OCI-LY7 (cell line): Measurements from ENCODE around the gene CACNA1D. TPM values are rescaled to one million over a fixed set of nuclear protein-coding genes. Genes with fewer than 3 reads are reported as not detected.

Experiments used
- BruUV-seq: library from RNA; stranded (reverse); fragments of 400-500 nt; replicated peaks from 2 replicates; lab custom pipeline; 2021; lab: Mats Ljungman, UMichigan
- CTCF ChIA-PET: fragments of 300-600 bp; sonication (Branson Sonifier 250); formaldehyde crosslinking; loops from one replicate; lab custom pipeline; 2022; ENCODE audit warnings: antibody characterized with exemption; ENCODE audit not compliant: unreplicated experiment; lab: Charles Lee
- POLR2A ChIA-PET: fragments of 300-600 bp; sonication (Branson Sonifier 250); formaldehyde crosslinking; loops from one replicate; lab custom pipeline; 2022; ENCODE audit warnings: antibody characterized with exemption; lab: Charles Lee
- DNase-seq: peaks from one replicate; pipeline ENCODE4 v3.0.0-alpha.2; 2015; ENCODE audit warnings: low spot score
- H2AFZ ChIP-seq: fragments of 200-600 bp; sonication (generic), shearing (Covaris generic); 2 replicates; pipeline ENCODE4 v1.6.1; 2014; ENCODE audit warnings: mild to moderate bottlenecking, antibody characterized with exemption, low read length, moderate library complexity
- H3K27ac ChIP-seq: fragments of 200-600 bp; sonication (generic); 2 replicates; pipeline ENCODE4 v1.5.1; 2014; ENCODE audit warnings: mixed run types, low read depth, mild to moderate bottlenecking, moderate library complexity, low read length, inconsistent platforms; ENCODE audit not compliant: poor library complexity, severe bottlenecking
- H3K36me3 ChIP-seq: fragments of 200-600 bp; sonication (generic); 2 replicates; pipeline ENCODE4 v1.6.1; 2014; ENCODE audit warnings: mild to moderate bottlenecking, antibody characterized with exemption, low read length, moderate library complexity, mixed read lengths; ENCODE audit not compliant: insufficient read depth
- H3K4me1 ChIP-seq: fragments of 200-600 bp; sonication (generic); 2 replicates; pipeline ENCODE4 v1.5.1; 2014; ENCODE audit warnings: mild to moderate bottlenecking, low read length; ENCODE audit not compliant: insufficient read depth, poor library complexity, severe bottlenecking
- H3K4me2 ChIP-seq: fragments of 200-600 bp; sonication (generic); 2 replicates; pipeline ENCODE4 v1.6.1; 2014; ENCODE audit warnings: mild to moderate bottlenecking, low read length
- H3K4me3 ChIP-seq: fragments of 200-600 bp; sonication (generic); 2 replicates; pipeline ENCODE4 v1.5.1; 2014; ENCODE audit warnings: mild to moderate bottlenecking, low read depth, low read length; ENCODE audit not compliant: poor library complexity, severe bottlenecking
- H3K79me2 ChIP-seq: fragments of 200-600 bp; sonication (generic); 2 replicates; pipeline ENCODE4 v1.6.1; 2016; ENCODE audit warnings: low read depth, mild to moderate bottlenecking, low read length, moderate library complexity, mixed read lengths; ENCODE audit not compliant: insufficient read depth
- H3K9me2 ChIP-seq: fragments of 200-600 bp; sonication (generic); 2 replicates; pipeline ENCODE4 v1.6.1; 2016; ENCODE audit warnings: mild to moderate bottlenecking, low read length, mixed read lengths; ENCODE audit not compliant: insufficient read depth
- H3K9me3 ChIP-seq: fragments of 200-600 bp; sonication (generic); 2 replicates; pipeline ENCODE4 v1.6.1; 2014; ENCODE audit warnings: mild to moderate bottlenecking, mixed run types, low read length, mixed read lengths
- H4K20me1 ChIP-seq: fragments of 200-600 bp; sonication (generic); 2 replicates; pipeline ENCODE4 v1.6.1; 2014; ENCODE audit warnings: mild to moderate bottlenecking, antibody characterized with exemption, low read length, moderate library complexity, mixed read lengths; ENCODE audit not compliant: insufficient read depth
- EZH2phosphoT487 ChIP-seq: fragments of 200-600 bp; sonication (generic); IDR thresholded peaks from 2 replicates; pipeline ENCODE4 v1.6.1; 2018; ENCODE audit warnings: low read depth, borderline replicate concordance, mild to moderate bottlenecking, mixed run types, antibody characterized with exemption, low read length, moderate library complexity, mixed read lengths
- intact Hi-C: fragments of 100-400 bp; cut with micrococcal nuclease; formaldehyde crosslinking; loops from one replicate; pipeline ENCODE4 v1.10.0; 2022; ENCODE audit not compliant: unreplicated experiment
- total RNA-seq, 2 experiments: library from RNA; depleted of rRNA in 1 of 2; stranded (reverse); fragments of >200 nt in 1 of 2; shearing (Covaris generic) in 1 of 2; gene quantifications; 2 replicates each; pipeline ENCODE4 v1.2.3, GENCODE V29; 2014 to 2022
- TF ChIP-seq, protein P1 (sequence below): fragments of 200-600 bp; sonication (generic); conservative IDR thresholded peaks from 2 replicates; pipeline ENCODE4 v1.5.1; 2014; ENCODE audit warnings: mild to moderate bottlenecking, antibody characterized with exemption, low read length, moderate library complexity, mixed read lengths

The CACNA1D gene
- total RNA-seq, 2 experiments from 2014 or later = 0.42 TPM; not detected in 1

GRCh38 chr3:53689681-53690080, 195.3 kb downstream of the CACNA1D start:
- H3K36me3 ChIP-seq = no peaks in the 10 kb centered on the region
- no peak overlapping the region for H2AFZ ChIP-seq
- TF ChIP-seq EZH2phosphoT487 = no peak
- TF ChIP-seq, protein P1, sequence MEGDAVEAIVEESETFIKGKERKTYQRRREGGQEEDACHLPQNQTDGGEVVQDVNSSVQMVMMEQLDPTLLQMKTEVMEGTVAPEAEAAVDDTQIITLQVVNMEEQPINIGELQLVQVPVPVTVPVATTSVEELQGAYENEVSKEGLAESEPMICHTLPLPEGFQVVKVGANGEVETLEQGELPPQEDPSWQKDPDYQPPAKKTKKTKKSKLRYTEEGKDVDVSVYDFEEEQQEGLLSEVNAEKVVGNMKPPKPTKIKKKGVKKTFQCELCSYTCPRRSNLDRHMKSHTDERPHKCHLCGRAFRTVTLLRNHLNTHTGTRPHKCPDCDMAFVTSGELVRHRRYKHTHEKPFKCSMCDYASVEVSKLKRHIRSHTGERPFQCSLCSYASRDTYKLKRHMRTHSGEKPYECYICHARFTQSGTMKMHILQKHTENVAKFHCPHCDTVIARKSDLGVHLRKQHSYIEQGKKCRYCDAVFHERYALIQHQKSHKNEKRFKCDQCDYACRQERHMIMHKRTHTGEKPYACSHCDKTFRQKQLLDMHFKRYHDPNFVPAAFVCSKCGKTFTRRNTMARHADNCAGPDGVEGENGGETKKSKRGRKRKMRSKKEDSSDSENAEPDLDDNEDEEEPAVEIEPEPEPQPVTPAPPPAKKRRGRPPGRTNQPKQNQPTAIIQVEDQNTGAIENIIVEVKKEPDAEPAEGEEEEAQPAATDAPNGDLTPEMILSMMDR = no peak
- ChIA-PET CTCF (no interaction called here), POLR2A (interaction anchor here (1.2 kb wide), 1 partner anchor 10 kb away, joined by 3 read pairs; no protein-coding TSS in a partner anchor)
- intact Hi-C loops = no loop called here
- H3K4me2 ChIP-seq = no peak overlapping the region
- H3K9me3 ChIP-seq = no peaks in the 10 kb centered on the region
- H3K27ac ChIP-seq = no peak overlapping the region
- H3K4me1 ChIP-seq = no peaks in the 10 kb centered on the region
- H4K20me1 ChIP-seq = no peaks in the 10 kb centered on the region
- no peak for DNase-seq
- H3K9me2 ChIP-seq = no peaks in the 10 kb centered on the region
- H3K79me2 ChIP-seq = no peaks in the 10 kb centered on the region
- BruUV-seq = no TSS peak
- H3K4me3 ChIP-seq = no peak overlapping the region

- H3K4me3 ChIP-seq = no peak overlapping the region
Observed at GRCh38 chr3:53690521-53690920, 196.1 kb downstream of the CACNA1D start.

GRCh38 chr3:53691349-53691748, 196.9 kb downstream of the CACNA1D start:
- TF ChIP-seq, protein P1 = no peak
- no peak for DNase-seq
- Histone ChIP-seq H3K4me1 (no peaks in the 10 kb centered on the region), H3K9me2 (no peaks in the 10 kb centered on the region), H3K79me2 (no peaks in the 10 kb centered on the region), H3K4me2 (no peak overlapping the region), H4K20me1 (no peaks in the 10 kb centered on the region), H3K27ac (no peak overlapping the region), H3K4me3 (no peak overlapping the region), H3K9me3 (no peaks in the 10 kb centered on the region), H2AFZ (no peak overlapping the region), H3K36me3 (no peaks in the 10 kb centered on the region)
- POLR2A ChIA-PET = no interaction called here
- CTCF ChIA-PET = no interaction called here
- intact Hi-C loops = no loop called here
- BruUV-seq = no TSS peak

More at GRCh38 chr3:53690521-53690920, 196.1 kb downstream of the CACNA1D start:
- Histone ChIP-seq H4K20me1 (no peaks in the 10 kb centered on the region), H3K9me2 (no peaks in the 10 kb centered on the region), H3K27ac (no peak overlapping the region), H3K9me3 (no peaks in the 10 kb centered on the region), H3K4me1 (no peaks in the 10 kb centered on the region), H3K4me2 (no peak overlapping the region), H3K36me3 (no peaks in the 10 kb centered on the region), H2AFZ (no peak overlapping the region), H3K79me2 (no peaks in the 10 kb centered on the region)
- intact Hi-C loops = no loop called here
- ChIA-PET POLR2A (interaction anchor here (1.2 kb wide), 1 partner anchor 11 kb away, joined by 3 read pairs; no protein-coding TSS in a partner anchor), CTCF (no interaction called here)
- no TSS peak for BruUV-seq
- TF ChIP-seq EZH2phosphoT487 = no peak
- TF ChIP-seq, protein P1 = no peak
- DNase-seq = no peak
